Tibial nerve (tissue), 3 donors: ENCODE measurements around the gene TBC1D5.

ENCODE experiments used
- POLR2A ChIP-seq, 2 donors: fragments of 450-650 bp; IDR thresholded peaks; one replicate each; pipeline ENCODE4 v1.6.1; 2017; ENCODE audit warnings: antibody characterized with exemption in 2 of 2, mild to moderate bottlenecking in 2 of 2, moderate library complexity in 2 of 2
- TF ChIP-seq, protein P1 (sequence below), 5 experiments: fragments of 200-600 bp in 3 of 5; fragments of 450-650 bp in 2 of 5; sonication (generic) in 3 of 5; IDR thresholded peaks; one replicate each; pipeline ENCODE4 v1.5.1; 2016 to 2019; ENCODE audit warnings: antibody characterized with exemption in 5 of 5, mild to moderate bottlenecking in 3 of 5, moderate library complexity in 2 of 5

GRCh38 chr3:17192995-17193394 is 549.4 kb downstream of the TBC1D5 start:
- no peak for TF ChIP-seq POLR2A (IDR thresholded peaks at IDR 0.05)
- TF ChIP-seq, protein P1, sequence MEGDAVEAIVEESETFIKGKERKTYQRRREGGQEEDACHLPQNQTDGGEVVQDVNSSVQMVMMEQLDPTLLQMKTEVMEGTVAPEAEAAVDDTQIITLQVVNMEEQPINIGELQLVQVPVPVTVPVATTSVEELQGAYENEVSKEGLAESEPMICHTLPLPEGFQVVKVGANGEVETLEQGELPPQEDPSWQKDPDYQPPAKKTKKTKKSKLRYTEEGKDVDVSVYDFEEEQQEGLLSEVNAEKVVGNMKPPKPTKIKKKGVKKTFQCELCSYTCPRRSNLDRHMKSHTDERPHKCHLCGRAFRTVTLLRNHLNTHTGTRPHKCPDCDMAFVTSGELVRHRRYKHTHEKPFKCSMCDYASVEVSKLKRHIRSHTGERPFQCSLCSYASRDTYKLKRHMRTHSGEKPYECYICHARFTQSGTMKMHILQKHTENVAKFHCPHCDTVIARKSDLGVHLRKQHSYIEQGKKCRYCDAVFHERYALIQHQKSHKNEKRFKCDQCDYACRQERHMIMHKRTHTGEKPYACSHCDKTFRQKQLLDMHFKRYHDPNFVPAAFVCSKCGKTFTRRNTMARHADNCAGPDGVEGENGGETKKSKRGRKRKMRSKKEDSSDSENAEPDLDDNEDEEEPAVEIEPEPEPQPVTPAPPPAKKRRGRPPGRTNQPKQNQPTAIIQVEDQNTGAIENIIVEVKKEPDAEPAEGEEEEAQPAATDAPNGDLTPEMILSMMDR (IDR thresholded peaks at IDR 0.05): no peak
